Stimulated activated memory B cell treated with anti-CD40 and anti-IgM and Interleukin-4, amounts not matched to agents 10 μg/mL and 1 μg/mL and 100 μg/mL, for 72 hours (primary cell): ENCODE data around the gene OXGR1.

Experiments used
- ATAC-seq: fragments of 150-1000 bp; cut with Tn5 transposase; 2 replicates; pipeline ENCODE4 v1.10.0; 2021
- H3K27ac Mint-ChIP-seq: one replicate; pipeline ENCODE4 v1.8.0; 2022; ENCODE audit warnings: mild to moderate bottlenecking, mixed read lengths
- H3K27me3 Mint-ChIP-seq: one replicate; pipeline ENCODE4 v1.8.0; 2022; ENCODE audit warnings: mixed read lengths
- H3K36me3 Mint-ChIP-seq: one replicate; pipeline ENCODE4 v1.8.0; 2022; ENCODE audit warnings: mixed read lengths
- H3K4me1 Mint-ChIP-seq: one replicate; pipeline ENCODE4 v1.8.0; 2022; ENCODE audit warnings: mixed read lengths
- H3K4me3 Mint-ChIP-seq: one replicate; pipeline ENCODE4 v1.8.0; 2022; ENCODE audit warnings: mild to moderate bottlenecking, moderate library complexity, mixed read lengths
- H3K9me3 Mint-ChIP-seq: one replicate; pipeline ENCODE4 v1.8.0; 2022; ENCODE audit warnings: mixed read lengths

The OXGR1 gene

GRCh38 chr13:97015661-97016350 lies 21.5 kb upstream of the OXGR1 start:
- H3K4me1 Mint-ChIP-seq, result peaks cover 5% of the 10 kb centered on the region
- H3K27me3 Mint-ChIP-seq, result peaks cover 37% of the 10 kb centered on the region
- no peak overlapping the region for H3K4me3 Mint-ChIP-seq
- H3K9me3 Mint-ChIP-seq, result peaks cover 9% of the 10 kb centered on the region
- no peak overlapping the region for H3K27ac Mint-ChIP-seq
- H3K36me3 Mint-ChIP-seq, result no peaks in the 10 kb centered on the region
- ATAC-seq, result no peak

DNA sequence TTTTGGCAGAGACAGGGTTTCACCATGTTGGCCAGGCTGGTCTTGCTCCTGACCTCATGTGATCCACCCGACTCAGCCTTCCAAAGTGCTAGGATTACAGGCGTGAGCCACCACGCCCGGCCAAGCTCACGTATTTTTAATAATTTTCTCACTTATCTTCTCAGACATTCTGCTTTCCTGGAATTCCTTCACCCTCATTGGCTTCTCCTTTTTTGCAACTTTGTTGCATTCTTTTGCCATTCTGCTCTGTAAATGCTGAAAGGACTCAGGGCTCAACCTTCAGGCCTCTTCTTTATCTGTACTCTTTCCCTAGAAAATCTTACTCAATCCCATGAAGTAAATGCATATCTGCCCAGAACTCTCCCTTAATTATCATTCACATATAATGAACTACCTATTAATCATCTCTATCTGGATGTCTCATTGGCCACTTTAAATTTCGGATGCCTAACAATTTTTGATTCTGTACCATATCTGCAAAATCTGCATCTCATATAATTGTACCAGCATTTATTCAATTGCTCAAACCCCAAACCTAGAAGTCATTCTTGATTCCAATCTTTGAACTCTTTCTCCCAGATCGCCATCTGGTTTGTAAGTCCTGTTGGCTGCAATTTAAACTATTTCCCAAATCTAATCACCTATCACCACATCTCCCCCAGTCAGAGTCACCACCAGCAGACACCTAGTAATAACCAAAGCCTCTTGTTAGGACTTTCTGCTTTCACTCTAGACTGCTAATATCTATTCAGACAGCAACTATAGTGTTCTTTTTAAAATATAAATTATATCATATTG lies 18.2 kb upstream of the OXGR1 start:
- H3K4me3 Mint-ChIP-seq, result no peak overlapping the region
- no peak for ATAC-seq
- peaks cover 5% of the 10 kb centered on the region for H3K4me1 Mint-ChIP-seq
- peaks cover 9% of the 10 kb centered on the region for H3K9me3 Mint-ChIP-seq
- H3K36me3 Mint-ChIP-seq, result no peaks in the 10 kb centered on the region
- H3K27me3 Mint-ChIP-seq, result peaks cover 22% of the 10 kb centered on the region
- no peak overlapping the region for H3K27ac Mint-ChIP-seq

DNA sequence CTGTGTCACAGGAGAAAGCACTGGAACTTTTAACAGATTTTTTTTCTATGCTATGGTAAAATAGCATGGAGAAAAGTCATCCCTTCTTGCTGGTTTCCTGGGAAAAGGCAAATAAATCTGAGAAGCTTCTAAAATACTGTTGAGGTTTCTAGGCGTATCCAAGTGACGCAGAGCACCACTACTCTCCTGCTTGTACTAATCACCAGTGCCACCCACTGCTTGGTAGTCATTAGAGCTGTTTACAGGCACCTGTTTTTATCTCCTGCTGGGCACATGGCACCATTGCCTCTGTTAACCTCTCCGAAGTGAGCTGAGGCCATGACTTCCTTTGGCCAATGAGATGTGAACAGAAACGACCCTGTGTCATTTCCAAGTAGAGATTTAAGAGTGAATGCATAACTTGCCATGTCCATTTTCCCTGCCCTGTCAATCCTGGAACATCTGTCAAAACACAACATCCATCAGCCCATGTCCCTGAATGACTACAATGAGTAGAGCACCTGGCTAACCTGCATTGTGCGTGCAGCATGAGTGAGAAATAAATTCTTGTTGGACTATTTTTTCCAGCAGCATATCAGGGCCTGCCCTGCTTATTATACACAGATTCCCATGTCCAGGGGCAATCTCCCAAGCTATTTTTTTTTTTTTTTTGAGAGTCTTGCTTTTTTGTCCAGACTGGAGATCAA lies 17.3 kb upstream of the OXGR1 start:
- no peak overlapping the region for H3K4me3 Mint-ChIP-seq
- ATAC-seq, result no peak
- no peak overlapping the region for H3K27ac Mint-ChIP-seq
- peaks cover 9% of the 10 kb centered on the region for H3K9me3 Mint-ChIP-seq
- no peaks in the 10 kb centered on the region for H3K36me3 Mint-ChIP-seq
- H3K27me3 Mint-ChIP-seq, result peaks cover 22% of the 10 kb centered on the region
- H3K4me1 Mint-ChIP-seq, result peaks cover 5% of the 10 kb centered on the region

GRCh38 chr13:97008643-97009042 lies 14.4 kb upstream of the OXGR1 start:
- H3K9me3 Mint-ChIP-seq, result peaks cover 3% of the 10 kb centered on the region
- H3K4me3 Mint-ChIP-seq, result no peak overlapping the region
- no peaks in the 10 kb centered on the region for H3K4me1 Mint-ChIP-seq
- ATAC-seq, result no peak
- H3K27me3 Mint-ChIP-seq, result peaks cover 11% of the 10 kb centered on the region
- no peak overlapping the region for H3K27ac Mint-ChIP-seq
- no peaks in the 10 kb centered on the region for H3K36me3 Mint-ChIP-seq

DNA sequence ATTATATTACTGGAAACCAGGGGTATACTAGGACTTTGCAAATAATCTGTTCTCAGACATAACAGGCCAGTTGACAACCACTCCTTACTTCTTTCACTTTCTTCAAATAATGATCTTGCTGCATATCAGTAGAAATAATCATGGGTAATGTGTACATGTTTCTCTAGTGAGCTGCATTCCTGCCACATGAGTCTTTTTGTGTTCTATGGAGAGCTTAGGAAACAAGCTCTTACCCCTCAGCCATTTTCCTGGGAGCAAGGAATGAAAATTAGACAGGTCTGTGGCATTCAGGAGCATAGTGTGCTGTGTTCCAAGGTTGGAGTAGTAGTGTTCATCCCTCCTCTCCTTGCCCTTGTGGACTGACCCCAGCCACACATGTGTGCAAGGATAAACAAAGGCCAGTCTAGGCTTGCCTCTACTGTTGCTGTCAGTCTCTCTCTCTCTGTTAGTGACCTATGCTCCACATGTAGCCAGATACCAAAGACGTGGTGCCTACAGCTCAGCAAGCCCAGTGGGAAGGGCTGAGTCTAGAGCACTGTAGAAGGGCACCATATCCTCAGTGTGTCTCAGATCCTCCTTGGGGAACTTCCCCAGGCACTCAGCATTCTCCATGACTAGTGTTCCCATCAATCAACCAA lies 11.5 kb upstream of the OXGR1 start:
- Mint-ChIP-seq H3K27me3 (no peaks in the 10 kb centered on the region), H3K9me3 (no peaks in the 10 kb centered on the region), H3K4me3 (no peak overlapping the region), H3K27ac (no peak overlapping the region), H3K4me1 (no peaks in the 10 kb centered on the region), H3K36me3 (no peaks in the 10 kb centered on the region)
- ATAC-seq, result peak; percentile 32

GRCh38 chr13:97004886-97005285 lies 10.6 kb upstream of the OXGR1 start:
- no peak overlapping the region for H3K4me3 Mint-ChIP-seq
- no peak for ATAC-seq
- no peaks in the 10 kb centered on the region for H3K4me1 Mint-ChIP-seq

GRCh38 chr13:97004096-97004876 lies 10.0 kb upstream of the OXGR1 start:
- Mint-ChIP-seq H3K4me1 (no peaks in the 10 kb centered on the region), H3K27me3 (no peaks in the 10 kb centered on the region), H3K27ac (no peak overlapping the region), H3K36me3 (no peaks in the 10 kb centered on the region), H3K9me3 (no peaks in the 10 kb centered on the region), H3K4me3 (no peak overlapping the region)
- no peak for ATAC-seq

More at GRCh38 chr13:97004886-97005285, 10.6 kb upstream of the OXGR1 start:
- no peaks in the 10 kb centered on the region for H3K36me3 Mint-ChIP-seq
- H3K27me3 Mint-ChIP-seq, result no peaks in the 10 kb centered on the region
- no peak overlapping the region for H3K27ac Mint-ChIP-seq
- no peaks in the 10 kb centered on the region for H3K9me3 Mint-ChIP-seq

DNA sequence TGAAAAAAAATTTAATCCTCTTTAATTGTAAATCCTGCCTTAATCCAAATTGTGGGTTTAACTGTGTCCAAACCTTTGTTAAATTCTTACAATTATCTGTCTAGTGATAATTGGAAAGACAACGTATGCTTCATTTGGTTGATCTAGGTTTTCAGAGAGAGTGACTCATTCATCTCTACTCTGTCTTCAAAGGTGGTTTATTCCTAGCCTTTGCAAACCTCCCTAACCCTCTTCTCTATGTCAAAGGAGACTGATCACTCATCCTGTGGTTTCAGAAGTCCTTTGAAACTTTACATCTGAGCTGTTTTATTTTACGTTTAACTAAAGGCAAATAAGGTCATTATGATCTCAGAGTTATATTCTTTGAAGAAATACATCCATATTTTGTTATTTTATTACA lies 8.8 kb upstream of the OXGR1 start:
- Mint-ChIP-seq H3K36me3 (no peaks in the 10 kb centered on the region), H3K27ac (no peak overlapping the region), H3K27me3 (no peaks in the 10 kb centered on the region), H3K4me1 (no peaks in the 10 kb centered on the region), H3K4me3 (no peak overlapping the region), H3K9me3 (no peaks in the 10 kb centered on the region)
- ATAC-seq, result no peak

DNA sequence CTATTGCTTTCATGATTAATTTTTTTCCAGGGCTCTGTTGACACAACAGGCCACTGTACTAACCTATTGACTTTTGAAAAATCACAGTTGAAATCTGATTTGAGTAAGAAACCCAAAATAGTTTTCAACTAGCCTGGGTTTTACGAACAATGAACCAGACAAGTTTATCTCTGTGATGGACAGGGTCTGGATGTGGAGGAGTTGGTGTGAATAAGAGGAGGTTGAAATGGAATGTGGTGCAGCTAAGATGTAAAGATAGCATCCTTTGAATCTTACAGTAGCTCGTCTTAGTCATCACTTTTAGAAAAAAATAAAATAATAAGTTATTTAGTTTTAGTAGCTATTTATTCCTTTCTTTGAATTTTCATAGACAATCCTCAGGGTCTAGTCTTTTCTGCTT lies 8.3 kb upstream of the OXGR1 start:
- no peaks in the 10 kb centered on the region for H3K9me3 Mint-ChIP-seq
- H3K27me3 Mint-ChIP-seq, result no peaks in the 10 kb centered on the region
- no peak overlapping the region for H3K27ac Mint-ChIP-seq
- H3K4me3 Mint-ChIP-seq, result no peak overlapping the region
- ATAC-seq, result no peak
- H3K36me3 Mint-ChIP-seq, result no peaks in the 10 kb centered on the region
- H3K4me1 Mint-ChIP-seq, result no peaks in the 10 kb centered on the region

DNA sequence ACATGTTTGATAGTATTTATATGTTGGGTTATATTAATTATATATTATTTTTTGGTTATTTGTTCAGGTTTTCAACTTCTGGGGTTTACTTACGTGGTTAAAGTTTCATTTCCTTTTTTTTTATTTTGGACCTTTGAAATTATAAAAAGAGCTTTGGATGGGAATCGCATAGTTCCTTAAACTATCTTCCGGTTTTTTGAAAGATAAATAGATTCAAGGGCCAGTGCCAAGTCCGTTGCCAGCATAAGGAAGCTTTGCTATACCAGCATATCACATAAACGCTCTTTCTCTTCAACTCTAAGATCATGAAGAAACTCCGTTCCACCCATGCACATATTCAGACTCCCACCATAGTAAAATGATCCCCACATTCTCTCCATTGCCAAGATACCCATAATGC lies 7.4 kb upstream of the OXGR1 start:
- no peaks in the 10 kb centered on the region for H3K36me3 Mint-ChIP-seq
- no peak overlapping the region for H3K27ac Mint-ChIP-seq
- no peaks in the 10 kb centered on the region for H3K4me1 Mint-ChIP-seq
- H3K9me3 Mint-ChIP-seq, result no peaks in the 10 kb centered on the region
- no peaks in the 10 kb centered on the region for H3K27me3 Mint-ChIP-seq
- ATAC-seq, result no peak
- H3K4me3 Mint-ChIP-seq, result no peak overlapping the region

DNA sequence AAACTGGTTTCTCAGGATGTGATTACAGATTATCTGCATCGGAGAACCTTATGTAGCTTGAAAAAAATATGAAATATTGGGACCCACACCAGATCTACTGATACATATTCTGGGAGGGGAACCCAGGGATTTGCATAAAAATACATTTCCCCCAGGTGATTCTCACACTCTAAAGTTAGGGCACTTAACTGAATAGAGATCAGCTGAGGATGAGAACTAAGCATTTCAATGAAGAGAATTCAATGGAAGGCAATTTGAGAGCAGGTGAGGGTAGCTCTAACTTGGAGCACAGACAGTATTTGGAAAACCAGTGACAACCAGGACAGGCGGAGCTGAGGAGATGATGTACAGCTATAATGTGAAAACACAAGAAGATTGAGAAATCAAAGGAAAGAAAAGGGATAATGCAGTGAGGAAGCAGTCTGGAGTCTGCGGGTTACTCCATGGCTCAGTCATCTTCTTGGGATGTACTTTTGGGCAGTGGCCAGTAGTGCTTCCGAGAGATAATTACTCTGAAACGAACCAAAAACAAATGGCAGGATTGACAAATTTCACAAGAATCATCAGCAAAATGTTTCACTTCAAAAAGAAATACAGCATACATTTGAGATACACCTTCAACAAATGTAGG lies 6.1 kb upstream of the OXGR1 start:
- no peaks in the 10 kb centered on the region for H3K4me1 Mint-ChIP-seq
- H3K4me3 Mint-ChIP-seq, result no peak overlapping the region
- no peak overlapping the region for H3K27ac Mint-ChIP-seq
- no peaks in the 10 kb centered on the region for H3K36me3 Mint-ChIP-seq
- H3K27me3 Mint-ChIP-seq, result no peaks in the 10 kb centered on the region
- H3K9me3 Mint-ChIP-seq, result no peaks in the 10 kb centered on the region
- no peak for ATAC-seq

DNA sequence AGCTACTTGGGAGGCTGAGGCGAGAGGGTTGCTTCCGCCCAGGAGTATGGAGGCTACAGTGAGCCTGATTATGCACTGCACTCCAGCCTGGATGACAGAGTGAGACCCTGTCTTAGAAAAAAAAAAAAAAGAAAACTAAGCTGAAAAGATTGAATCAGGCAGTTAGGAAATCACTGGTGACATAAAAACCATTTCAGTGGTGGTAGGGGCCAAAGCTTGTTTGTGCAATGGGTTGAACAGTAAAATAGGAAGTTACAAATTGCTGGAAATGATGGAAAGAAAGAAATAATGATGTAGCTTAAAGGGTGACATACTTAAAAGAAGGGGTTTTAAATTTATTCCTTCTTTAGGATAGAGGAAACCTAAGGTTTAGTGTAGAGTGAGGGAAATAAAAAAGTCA lies 4.8 kb upstream of the OXGR1 start:
- H3K27ac Mint-ChIP-seq, result no peak overlapping the region
- H3K9me3 Mint-ChIP-seq, result no peaks in the 10 kb centered on the region
- no peaks in the 10 kb centered on the region for H3K4me1 Mint-ChIP-seq
- no peak for ATAC-seq
- no peaks in the 10 kb centered on the region for H3K36me3 Mint-ChIP-seq
- no peak overlapping the region for H3K4me3 Mint-ChIP-seq
- H3K27me3 Mint-ChIP-seq, result peaks cover 11% of the 10 kb centered on the region

DNA sequence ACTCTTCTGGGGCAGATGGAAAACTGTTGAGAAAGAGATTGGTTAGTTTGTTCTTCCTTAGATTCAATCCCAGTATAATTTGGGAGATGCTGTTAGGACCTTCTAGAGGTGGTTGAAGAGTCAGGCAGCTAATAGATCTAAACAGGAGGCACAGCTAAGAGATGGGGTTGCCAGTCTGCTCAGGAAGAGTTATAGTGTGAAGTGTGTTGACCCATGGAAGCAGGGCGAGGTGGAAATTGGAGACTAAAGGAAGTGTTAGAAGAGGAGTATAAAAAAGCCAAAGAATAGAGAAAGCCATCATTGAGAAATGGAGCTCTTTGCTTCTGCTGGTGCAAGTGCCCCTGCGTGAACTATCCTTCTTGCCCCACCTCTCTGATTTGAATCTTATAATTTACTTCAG lies 3.8 kb upstream of the OXGR1 start:
- H3K4me3 Mint-ChIP-seq, result no peak overlapping the region
- no peaks in the 10 kb centered on the region for H3K9me3 Mint-ChIP-seq
- no peaks in the 10 kb centered on the region for H3K4me1 Mint-ChIP-seq
- peaks cover 20% of the 10 kb centered on the region for H3K27me3 Mint-ChIP-seq
- no peak for ATAC-seq
- no peaks in the 10 kb centered on the region for H3K36me3 Mint-ChIP-seq
- H3K27ac Mint-ChIP-seq, result no peak overlapping the region

GRCh38 chr13:96996886-96997285 lies 2.6 kb upstream of the OXGR1 start:
- no peak for ATAC-seq
- peaks cover under 1% of the 10 kb centered on the region for H3K9me3 Mint-ChIP-seq
- H3K4me1 Mint-ChIP-seq, result no peaks in the 10 kb centered on the region
- H3K4me3 Mint-ChIP-seq, result no peak overlapping the region
- no peaks in the 10 kb centered on the region for H3K36me3 Mint-ChIP-seq
- H3K27ac Mint-ChIP-seq, result no peak overlapping the region
- peaks cover 25% of the 10 kb centered on the region for H3K27me3 Mint-ChIP-seq
